Left ventricle myocardium inferior (tissue), 1 donor: ENCODE measurements around the gene ATP4A. TPM values are rescaled to one million over a fixed set of nuclear protein-coding genes. Genes with fewer than 3 reads are reported as not detected.
A peak's percentile ranks its signal among the peaks of the same experiment; 100 is the strongest.

ENCODE experiments used
- DNase-seq: peaks from one replicate; pipeline ENCODE4 v3.0.0-alpha.2; 2020
- H3K27ac ChIP-seq: fragments of 200-600 bp; replicated peaks from 2 replicates; pipeline ENCODE4 v1.8.0; 2021
- H3K27me3 ChIP-seq: fragments of 200-600 bp; 2 replicates; pipeline ENCODE4 v1.8.0; 2021; ENCODE audit warnings: low read depth
- H3K36me3 ChIP-seq: fragments of 200-600 bp; 2 replicates; pipeline ENCODE4 v1.8.0; 2021
- H3K4me1 ChIP-seq: fragments of 200-600 bp; 2 replicates; pipeline ENCODE4 v1.8.0; 2021
- H3K4me3 ChIP-seq: fragments of 200-600 bp; 2 replicates; pipeline ENCODE4 v1.8.0; 2021; ENCODE audit warnings: mild to moderate bottlenecking, moderate library complexity
- H3K9me3 ChIP-seq: fragments of 200-600 bp; replicated peaks from 2 replicates; pipeline ENCODE4 v1.8.0; 2021
- intact Hi-C: fragments of 100-400 bp; cut with micrococcal nuclease; formaldehyde crosslinking; loops from one replicate; pipeline ENCODE4 v1.11.0; 2022
- total RNA-seq: library from RNA; stranded (reverse); fragmentation: NEBNext Ultra II Directional; extraction: Animal tissue kit (Norgen Biotek cat#: 25700); gene quantifications from one replicate; pipeline ENCODE4 v1.2.1, GENCODE V29; 2021
- TF ChIP-seq, protein P1 (sequence below): fragments of 200-600 bp; IDR thresholded peaks from 2 replicates; pipeline ENCODE4 v1.8.0; 2021; ENCODE audit warnings: antibody characterized with exemption, mild to moderate bottlenecking, borderline replicate concordance
- donor health status: DM: no; HTN: yes; CAD: no; lungs with severe emphysema.

Gene ATP4A
- total RNA-seq, 1 donor from 2014 or later: not detected

DNA sequence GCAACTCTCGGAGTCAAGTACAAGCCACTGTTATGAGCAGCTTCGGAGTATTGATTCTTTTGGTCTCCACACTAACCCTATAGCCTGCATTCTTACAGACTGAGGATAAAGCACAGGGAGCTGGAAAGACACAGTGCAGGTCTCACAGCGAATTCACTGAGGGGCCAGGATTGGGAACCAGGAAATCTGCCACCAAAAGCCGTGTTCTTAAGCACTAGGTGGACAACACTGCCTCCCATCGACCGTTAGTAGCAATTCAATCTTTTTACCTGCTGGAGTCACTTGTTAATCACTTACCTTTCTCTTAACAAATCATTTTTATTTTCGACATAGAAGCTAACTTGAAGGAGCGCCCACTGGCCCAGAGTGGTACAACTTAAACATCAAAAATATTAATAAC is 28.8 kb upstream of the ATP4A start:
- DNase-seq: no peak
- H3K27ac ChIP-seq: no peak overlapping the region
- no peak overlapping the region for H3K4me3 ChIP-seq
- no peaks in the 10 kb centered on the region for H3K9me3 ChIP-seq
- intact Hi-C loops: no loop called here
- H3K27me3 ChIP-seq: peaks cover 47% of the 10 kb centered on the region
- no peaks in the 10 kb centered on the region for H3K36me3 ChIP-seq
- TF ChIP-seq, protein P1, sequence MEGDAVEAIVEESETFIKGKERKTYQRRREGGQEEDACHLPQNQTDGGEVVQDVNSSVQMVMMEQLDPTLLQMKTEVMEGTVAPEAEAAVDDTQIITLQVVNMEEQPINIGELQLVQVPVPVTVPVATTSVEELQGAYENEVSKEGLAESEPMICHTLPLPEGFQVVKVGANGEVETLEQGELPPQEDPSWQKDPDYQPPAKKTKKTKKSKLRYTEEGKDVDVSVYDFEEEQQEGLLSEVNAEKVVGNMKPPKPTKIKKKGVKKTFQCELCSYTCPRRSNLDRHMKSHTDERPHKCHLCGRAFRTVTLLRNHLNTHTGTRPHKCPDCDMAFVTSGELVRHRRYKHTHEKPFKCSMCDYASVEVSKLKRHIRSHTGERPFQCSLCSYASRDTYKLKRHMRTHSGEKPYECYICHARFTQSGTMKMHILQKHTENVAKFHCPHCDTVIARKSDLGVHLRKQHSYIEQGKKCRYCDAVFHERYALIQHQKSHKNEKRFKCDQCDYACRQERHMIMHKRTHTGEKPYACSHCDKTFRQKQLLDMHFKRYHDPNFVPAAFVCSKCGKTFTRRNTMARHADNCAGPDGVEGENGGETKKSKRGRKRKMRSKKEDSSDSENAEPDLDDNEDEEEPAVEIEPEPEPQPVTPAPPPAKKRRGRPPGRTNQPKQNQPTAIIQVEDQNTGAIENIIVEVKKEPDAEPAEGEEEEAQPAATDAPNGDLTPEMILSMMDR: peak; percentile 53
- H3K4me1 ChIP-seq: no peaks in the 10 kb centered on the region

DNA sequence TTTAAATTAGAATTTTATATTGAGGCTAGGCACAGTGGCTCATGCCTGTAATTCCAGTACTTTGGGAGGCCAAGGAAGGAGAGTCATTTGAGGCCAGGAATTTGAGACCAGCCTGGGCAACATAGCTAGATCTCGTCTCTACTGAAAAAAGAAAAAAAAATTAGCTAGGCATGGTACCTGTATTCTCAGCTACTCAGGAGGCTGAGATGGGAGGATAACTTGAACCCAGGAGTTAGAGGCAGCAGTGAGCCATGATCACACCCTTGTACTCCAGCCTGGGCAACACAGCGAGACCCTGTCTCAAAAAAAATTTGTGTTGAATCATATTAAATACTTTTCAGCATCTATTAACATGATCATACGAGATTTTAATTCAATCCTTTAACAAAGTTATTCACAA is 27.4 kb upstream of the ATP4A start:
- intact Hi-C loops: no loop called here

DNA sequence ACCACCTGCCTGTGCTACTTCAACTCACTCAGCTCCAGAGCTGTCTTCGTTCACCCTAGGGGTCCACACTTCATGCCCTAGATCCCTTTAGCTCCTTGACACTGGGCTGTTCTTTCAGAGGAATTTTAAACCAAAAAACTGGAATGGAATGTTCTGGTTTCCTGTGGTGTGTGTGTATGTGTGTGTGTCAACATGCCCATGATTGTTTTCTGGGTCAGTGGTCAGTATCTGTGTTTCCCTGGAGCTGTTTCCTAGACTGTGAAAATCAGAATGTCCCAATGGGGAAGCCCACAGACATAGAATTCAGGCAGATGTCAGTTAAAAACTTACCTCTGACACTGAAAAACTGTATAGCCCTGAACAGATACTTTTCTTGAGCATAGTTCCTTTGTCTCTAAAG is 23.9 kb upstream of the ATP4A start:
- no peak overlapping the region for H3K4me3 ChIP-seq
- no peak overlapping the region for H3K27ac ChIP-seq
- H3K27me3 ChIP-seq: peaks cover 62% of the 10 kb centered on the region
- H3K9me3 ChIP-seq: no peaks in the 10 kb centered on the region
- H3K36me3 ChIP-seq: no peaks in the 10 kb centered on the region
- intact Hi-C loops: no loop called here
- no peak for DNase-seq
- TF ChIP-seq, protein P1: no peak
- H3K4me1 ChIP-seq: no peaks in the 10 kb centered on the region

More for the DNA sequence above, 27.4 kb upstream of the ATP4A start:
- DNase-seq: no peak
- Histone ChIP-seq H3K27ac (no peak overlapping the region), H3K9me3 (no peaks in the 10 kb centered on the region), H3K36me3 (no peaks in the 10 kb centered on the region), H3K27me3 (peaks cover 60% of the 10 kb centered on the region), H3K4me1 (no peaks in the 10 kb centered on the region), H3K4me3 (no peak overlapping the region)
- TF ChIP-seq, protein P1: no peak

DNA sequence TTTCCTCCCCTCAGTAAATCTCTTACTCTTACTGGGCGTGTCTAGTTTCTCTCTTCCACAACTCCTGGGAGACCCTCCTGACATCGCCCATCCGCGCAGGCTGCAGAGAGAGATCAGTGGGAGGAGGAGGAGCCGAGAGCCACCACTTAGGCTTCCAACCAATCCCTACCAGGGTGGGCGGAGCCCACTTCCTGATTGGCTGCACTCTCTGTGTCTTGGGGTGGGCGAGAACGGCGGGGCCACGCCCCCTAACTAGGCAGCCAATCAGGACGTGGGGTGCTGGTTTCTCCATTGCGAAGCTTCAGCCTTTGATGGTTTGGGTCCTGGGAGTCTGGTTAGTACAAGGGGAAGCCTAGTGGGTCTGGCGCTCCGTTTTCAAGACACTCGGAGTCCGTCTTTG is 22.4 kb upstream of the ATP4A start, which contains the start of gene PMIS2:
PMIS2 (plus strand) TSS at position 326 of the 400 bp plus-strand sequence. CDS start 87 bp downstream, outside the sequence.
- H3K27me3 ChIP-seq: peaks cover 60% of the 10 kb centered on the region
- no peaks in the 10 kb centered on the region for H3K4me1 ChIP-seq
- no peak for DNase-seq
- TF ChIP-seq, protein P1: no peak
- no peaks in the 10 kb centered on the region for H3K36me3 ChIP-seq
- no peaks in the 10 kb centered on the region for H3K9me3 ChIP-seq
- H3K27ac ChIP-seq: no peak within 1 kb of the TSS
- intact Hi-C loops: no loop called here
- H3K4me3 ChIP-seq: no peak within 1 kb of the TSS

DNA sequence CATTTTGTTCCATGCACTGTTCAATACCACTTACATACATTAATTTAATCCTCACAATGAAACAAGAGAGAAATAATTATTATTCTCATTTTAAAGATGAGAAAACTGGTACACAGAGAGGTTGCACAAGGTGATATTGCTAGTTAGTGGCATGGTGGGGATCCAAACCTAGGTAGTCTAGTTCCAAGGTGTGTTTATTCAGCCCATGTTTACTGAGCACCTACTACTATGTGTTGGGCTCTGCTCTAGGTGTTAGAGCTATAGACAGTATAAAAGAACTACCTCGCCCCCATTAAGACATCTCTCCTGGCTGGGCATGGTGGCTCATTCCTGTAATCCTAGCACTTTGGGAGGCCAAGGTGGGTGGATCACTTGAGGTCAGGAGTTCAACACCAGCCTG is 19.3 kb upstream of the ATP4A start:
- DNase-seq: no peak
- Histone ChIP-seq H3K27ac (no peak overlapping the region), H3K9me3 (no peaks in the 10 kb centered on the region), H3K4me1 (no peaks in the 10 kb centered on the region), H3K27me3 (peaks cover 69% of the 10 kb centered on the region), H3K36me3 (no peaks in the 10 kb centered on the region), H3K4me3 (no peak overlapping the region)
- TF ChIP-seq, protein P1: no peak
- intact Hi-C loops: no loop called here
